SK-N-MC (cell line): ENCODE data around the gene SAMD9.

Experiments
- EZH2 ChIP-seq: fragments of 200-600 bp; sonication (generic); IDR thresholded peaks from one replicate; pipeline ENCODE4 v1.6.1; 2017; ENCODE audit warnings: antibody characterized with exemption
- POLR2AphosphoS5 ChIP-seq: IDR thresholded peaks from 2 replicates; pipeline ENCODE4 v1.6.1; 2012; ENCODE audit warnings: mild to moderate bottlenecking, low read depth, low read length, borderline replicate concordance

DNA sequence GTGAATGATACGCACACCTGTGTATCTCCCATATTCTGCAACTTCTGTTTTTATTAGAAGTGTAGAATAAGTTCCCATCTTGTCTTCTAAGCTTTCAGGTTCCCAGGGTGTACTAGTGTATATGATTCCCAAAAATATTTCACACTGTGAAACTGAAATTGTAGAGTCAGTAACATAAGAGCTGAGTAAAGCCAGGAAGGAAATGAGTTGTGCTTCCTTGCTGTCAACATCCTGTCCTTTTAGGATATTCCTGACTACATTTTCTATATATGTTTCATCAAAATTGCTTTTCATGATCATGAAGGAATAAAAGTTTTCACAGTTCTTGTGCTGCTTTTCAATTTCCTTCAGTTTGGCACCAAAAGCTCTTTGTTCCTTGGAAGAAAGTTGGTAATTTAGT is 15.2 kb upstream of the SAMD9 start:
- TF ChIP-seq POLR2AphosphoS5 (no peak), EZH2 (no peak)
